Activated CD8-positive, alpha-beta T cell treated with anti-CD3 and anti-CD28 coated beads for 36 hours (primary cell): ENCODE results near the gene CUL3. TPM values are rescaled to one million over a fixed set of nuclear protein-coding genes. Genes with fewer than 3 reads are reported as not detected.

Source experiments
- ATAC-seq: fragments of 200-7000 bp; cut with Tn5 transposase; one replicate; pipeline ENCODE4 v1.10.0; 2021; ENCODE audit warnings: mild to moderate bottlenecking, moderate library complexity
- CTCF ChIA-PET: fragments of 350-600 bp; sonication (Branson Sonifier 250); formaldehyde crosslinking; loops from one replicate; lab custom pipeline; 2021; ENCODE audit warnings: antibody characterized with exemption; lab: Charles Lee
- POLR2A ChIA-PET: fragments of 350-600 bp; sonication (Branson Sonifier 250); formaldehyde crosslinking; loops from one replicate; lab custom pipeline; 2021; ENCODE audit warnings: antibody characterized with exemption; lab: Charles Lee
- DNase-seq: peaks from one replicate; pipeline ENCODE4 v3.0.0-alpha.2; 2020
- H3K27ac Mint-ChIP-seq: one replicate; pipeline ENCODE4 v1.8.0; 2021; ENCODE audit warnings: mild to moderate bottlenecking, mixed read lengths
- H3K27me3 Mint-ChIP-seq: one replicate; pipeline ENCODE4 v1.8.0; 2021; ENCODE audit warnings: mixed read lengths
- H3K36me3 Mint-ChIP-seq: one replicate; pipeline ENCODE4 v1.8.0; 2021; ENCODE audit warnings: low read depth, mixed read lengths
- H3K4me1 Mint-ChIP-seq: one replicate; pipeline ENCODE4 v1.8.0; 2021; ENCODE audit warnings: low read depth, mixed read lengths
- H3K4me3 Mint-ChIP-seq: one replicate; pipeline ENCODE4 v1.8.0; 2021; ENCODE audit warnings: mild to moderate bottlenecking, moderate library complexity, mixed read lengths
- H3K9me3 Mint-ChIP-seq: one replicate; pipeline ENCODE4 v1.8.0; 2021; ENCODE audit warnings: mixed read lengths
- intact Hi-C: fragments of 100-400 bp; cut with micrococcal nuclease; formaldehyde crosslinking; loops from one replicate; pipeline ENCODE4 v1.10.0; 2022
- total RNA-seq, 2 experiments: library from RNA; stranded (reverse); gene quantifications; one replicate each; pipeline ENCODE4 v1.2.3, GENCODE V29; 2021
- TF ChIP-seq, protein P1 (sequence below): fragments of 200-600 bp; IDR thresholded peaks from one replicate; pipeline ENCODE4 v1.8.0; 2022; ENCODE audit warnings: antibody characterized with exemption, mild to moderate bottlenecking

CUL3 gene
- total RNA-seq, 2 experiments from 2014 or later: 75.0 to 76.7 TPM

DNA sequence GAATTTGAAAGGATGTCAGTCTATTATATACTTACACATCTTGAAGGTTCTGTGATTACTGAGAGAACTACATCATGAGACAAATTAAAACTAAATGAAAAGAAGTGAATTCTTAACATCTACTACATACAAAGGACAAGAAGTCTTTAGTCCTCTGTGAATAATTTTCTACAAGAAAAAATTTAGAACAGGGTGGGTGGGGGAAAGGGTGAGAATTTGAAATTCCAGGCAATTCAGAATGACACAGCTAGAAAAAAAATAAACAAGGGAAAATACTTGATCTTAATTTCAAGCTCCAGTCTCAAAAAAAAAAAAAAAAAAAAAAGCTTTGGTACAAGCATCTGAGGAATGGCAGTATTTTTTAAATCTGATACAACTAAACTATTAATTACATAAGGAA lies 15.5 kb downstream of the CUL3 start:
- H3K4me1 Mint-ChIP-seq: peaks cover 79% of the 10 kb centered on the region
- H3K27ac Mint-ChIP-seq: no peak overlapping the region
- ATAC-seq (no peak), DNase-seq (no peak)
- peaks cover 4% of the 10 kb centered on the region for H3K9me3 Mint-ChIP-seq
- no peak overlapping the region for H3K4me3 Mint-ChIP-seq
- no peaks in the 10 kb centered on the region for H3K27me3 Mint-ChIP-seq
- TF ChIP-seq, protein P1, sequence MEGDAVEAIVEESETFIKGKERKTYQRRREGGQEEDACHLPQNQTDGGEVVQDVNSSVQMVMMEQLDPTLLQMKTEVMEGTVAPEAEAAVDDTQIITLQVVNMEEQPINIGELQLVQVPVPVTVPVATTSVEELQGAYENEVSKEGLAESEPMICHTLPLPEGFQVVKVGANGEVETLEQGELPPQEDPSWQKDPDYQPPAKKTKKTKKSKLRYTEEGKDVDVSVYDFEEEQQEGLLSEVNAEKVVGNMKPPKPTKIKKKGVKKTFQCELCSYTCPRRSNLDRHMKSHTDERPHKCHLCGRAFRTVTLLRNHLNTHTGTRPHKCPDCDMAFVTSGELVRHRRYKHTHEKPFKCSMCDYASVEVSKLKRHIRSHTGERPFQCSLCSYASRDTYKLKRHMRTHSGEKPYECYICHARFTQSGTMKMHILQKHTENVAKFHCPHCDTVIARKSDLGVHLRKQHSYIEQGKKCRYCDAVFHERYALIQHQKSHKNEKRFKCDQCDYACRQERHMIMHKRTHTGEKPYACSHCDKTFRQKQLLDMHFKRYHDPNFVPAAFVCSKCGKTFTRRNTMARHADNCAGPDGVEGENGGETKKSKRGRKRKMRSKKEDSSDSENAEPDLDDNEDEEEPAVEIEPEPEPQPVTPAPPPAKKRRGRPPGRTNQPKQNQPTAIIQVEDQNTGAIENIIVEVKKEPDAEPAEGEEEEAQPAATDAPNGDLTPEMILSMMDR: no peak
- POLR2A ChIA-PET: interaction anchor here (0.6 to 1.9 kb wide), 2 partner anchors 9 to 746 kb away, joined by 3 to 8 read pairs; no protein-coding TSS in a partner anchor
- intact Hi-C loops: no loop called here
- CTCF ChIA-PET: interaction anchor here (0.7 to 1.6 kb wide), 3 partner anchors 9 to 16 kb away, joined by 3 to 6 read pairs (median 3); partner anchors contain the start of gene CUL3
- peaks cover 34% of the 10 kb centered on the region for H3K36me3 Mint-ChIP-seq

- intact Hi-C loops: no loop called here
- ChIA-PET POLR2A (interaction anchor here (1.0 kb wide), 1 partner anchor 52 kb away, joined by 3 read pairs; no protein-coding TSS in a partner anchor), CTCF (no interaction called here)
- peaks cover 35% of the 10 kb centered on the region for H3K36me3 Mint-ChIP-seq
- H3K27ac Mint-ChIP-seq: no peak overlapping the region
- H3K9me3 Mint-ChIP-seq: peaks cover 4% of the 10 kb centered on the region
- ATAC-seq (no peak), DNase-seq (no peak)
- no peak overlapping the region for H3K4me3 Mint-ChIP-seq
- peaks cover 64% of the 10 kb centered on the region for H3K4me1 Mint-ChIP-seq
- TF ChIP-seq, protein P1: no peak
- H3K27me3 Mint-ChIP-seq: no peaks in the 10 kb centered on the region
These were observed 19.6 kb downstream of the CUL3 start for GRCh38 chr2:224565452-224566035.

GRCh38 chr2:224563537-224563936 lies 21.6 kb downstream of the CUL3 start:
- Mint-ChIP-seq H3K36me3 (peaks cover 31% of the 10 kb centered on the region), H3K9me3 (peaks cover 4% of the 10 kb centered on the region), H3K27ac (no peak overlapping the region), H3K4me3 (no peak overlapping the region), H3K27me3 (no peaks in the 10 kb centered on the region), H3K4me1 (peaks cover 51% of the 10 kb centered on the region)
- TF ChIP-seq, protein P1: no peak
- CTCF ChIA-PET: interaction anchor here (1.0 kb wide), 1 partner anchor 87 kb away, joined by 4 read pairs; no protein-coding TSS in a partner anchor
- POLR2A ChIA-PET: no interaction called here
- DNase-seq: no peak
- ATAC-seq: no peak
- intact Hi-C loops: no loop called here

GRCh38 chr2:224562831-224563230 lies 22.3 kb downstream of the CUL3 start:
- TF ChIP-seq, protein P1: no peak
- no peak for ATAC-seq
- no peak for DNase-seq
- H3K27ac Mint-ChIP-seq: no peak overlapping the region
- no peak overlapping the region for H3K4me3 Mint-ChIP-seq
- ChIA-PET POLR2A (interaction anchor here (0.6 to 1.0 kb wide), 2 partner anchors 11 to 612 kb away, joined by 3 to 4 read pairs; no protein-coding TSS in a partner anchor), CTCF (interaction anchor here (1.0 to 1.2 kb wide), 2 partner anchors 17 to 88 kb away, joined by 3 to 4 read pairs; no protein-coding TSS in a partner anchor)
- peaks cover 52% of the 10 kb centered on the region for H3K4me1 Mint-ChIP-seq
- peaks cover 3% of the 10 kb centered on the region for H3K9me3 Mint-ChIP-seq
- no peaks in the 10 kb centered on the region for H3K27me3 Mint-ChIP-seq
- H3K36me3 Mint-ChIP-seq: peaks cover 31% of the 10 kb centered on the region
- intact Hi-C loops: no loop called here
